ENCODE measurements around the gene ZDHHC18.
"Not testable (repeated sequence)": the region's sequence is repeated elsewhere in the genome, so short reads cannot be mapped to it uniquely, and the experiment has no call there.

ZDHHC18 gene

DNA sequence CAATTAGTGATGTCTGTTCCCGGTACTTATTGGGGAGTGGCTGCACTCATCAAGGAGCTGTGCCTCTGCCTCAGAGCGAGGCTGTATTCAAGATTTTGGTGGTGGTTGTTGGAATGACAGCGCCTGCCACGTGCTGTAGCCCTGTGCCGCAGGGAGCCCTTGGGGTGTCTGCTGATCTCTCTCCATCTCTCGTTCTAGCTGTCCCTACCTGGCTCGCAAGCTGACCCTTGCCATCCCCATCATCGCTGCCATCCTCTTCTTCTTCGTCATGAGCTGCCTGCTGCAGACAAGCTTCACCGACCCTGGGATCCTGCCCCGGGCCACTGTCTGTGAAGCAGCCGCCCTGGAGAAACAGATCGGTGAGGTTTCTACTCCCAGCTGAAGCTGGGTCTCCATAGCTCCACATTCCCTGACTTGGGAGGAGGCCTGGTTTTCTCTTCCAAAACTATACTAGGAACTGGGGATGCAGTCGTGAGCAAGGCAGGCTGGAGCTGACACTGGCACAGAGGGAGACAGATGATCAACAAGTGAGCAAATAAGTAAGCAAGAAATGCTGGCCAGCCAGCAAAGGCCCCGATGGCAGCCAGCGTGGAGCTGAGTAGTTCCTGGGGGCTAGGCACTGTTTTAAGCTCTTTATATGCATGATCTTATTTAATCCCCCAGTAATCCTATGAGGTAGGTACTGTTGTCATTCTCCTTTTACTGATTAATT is 5.9 kb downstream of the ZDHHC18 start:
- no peak for DNase-seq (ENCODE audit: low read depth in 2 of 2)

GRCh38 chr1:26833432-26834405 is 7.2 kb downstream of the ZDHHC18 start:
- peak; percentile 74 to 84 for DNase-seq (ENCODE audit: low read depth in 2 of 2)

GRCh38 chr1:26837665-26838064 is 11.2 kb downstream of the ZDHHC18 start:
- not testable (repeated sequence) for DNase-seq (ENCODE audit: low read depth in 2 of 2)

GRCh38 chr1:26838474-26839338 is 12.2 kb downstream of the ZDHHC18 start:
- no peak for DNase-seq (ENCODE audit: low read depth in 2 of 2)

DNA sequence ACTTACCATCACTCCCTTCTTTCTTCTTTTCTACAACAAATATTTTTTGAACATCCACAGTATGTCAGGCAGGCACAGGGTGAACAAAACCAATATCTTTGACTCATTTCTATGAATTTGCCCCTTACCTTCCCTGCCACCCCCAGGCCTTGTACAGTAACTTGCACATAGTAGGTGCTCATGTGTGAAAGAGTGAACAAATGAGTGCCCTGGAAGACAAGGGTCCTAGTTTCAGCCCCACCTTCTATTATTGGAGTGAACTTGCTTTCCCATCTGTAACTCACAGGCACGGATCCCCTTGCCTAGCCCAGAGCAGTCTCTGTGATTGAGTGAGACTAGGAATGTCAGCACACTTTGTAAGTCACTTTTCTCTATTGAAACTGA is 12.8 kb downstream of the ZDHHC18 start:
- no peak for DNase-seq (ENCODE audit: low read depth in 2 of 2)

DNA sequence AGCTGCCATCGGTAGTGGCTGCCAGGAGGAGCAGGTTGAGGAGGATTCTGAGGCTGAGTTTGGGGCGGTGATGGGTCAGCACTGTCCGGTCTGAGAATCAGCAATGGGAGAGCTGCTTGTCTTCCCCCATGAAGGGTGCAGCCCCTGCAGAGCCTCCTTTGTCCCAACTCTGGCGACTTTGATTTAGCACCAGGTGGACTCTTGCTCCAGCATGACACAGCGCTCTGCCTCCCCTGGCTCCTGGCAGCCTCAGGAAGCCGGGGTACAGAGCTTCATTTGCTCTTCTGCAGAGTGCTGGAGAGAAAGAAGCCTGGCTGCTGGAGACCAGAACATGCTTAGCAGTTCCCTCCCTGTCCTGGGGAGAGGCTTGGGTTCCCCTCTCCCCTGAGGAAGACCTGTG is 13.3 kb downstream of the ZDHHC18 start:
- no peak for DNase-seq (ENCODE audit: low read depth in 2 of 2)

DNA sequence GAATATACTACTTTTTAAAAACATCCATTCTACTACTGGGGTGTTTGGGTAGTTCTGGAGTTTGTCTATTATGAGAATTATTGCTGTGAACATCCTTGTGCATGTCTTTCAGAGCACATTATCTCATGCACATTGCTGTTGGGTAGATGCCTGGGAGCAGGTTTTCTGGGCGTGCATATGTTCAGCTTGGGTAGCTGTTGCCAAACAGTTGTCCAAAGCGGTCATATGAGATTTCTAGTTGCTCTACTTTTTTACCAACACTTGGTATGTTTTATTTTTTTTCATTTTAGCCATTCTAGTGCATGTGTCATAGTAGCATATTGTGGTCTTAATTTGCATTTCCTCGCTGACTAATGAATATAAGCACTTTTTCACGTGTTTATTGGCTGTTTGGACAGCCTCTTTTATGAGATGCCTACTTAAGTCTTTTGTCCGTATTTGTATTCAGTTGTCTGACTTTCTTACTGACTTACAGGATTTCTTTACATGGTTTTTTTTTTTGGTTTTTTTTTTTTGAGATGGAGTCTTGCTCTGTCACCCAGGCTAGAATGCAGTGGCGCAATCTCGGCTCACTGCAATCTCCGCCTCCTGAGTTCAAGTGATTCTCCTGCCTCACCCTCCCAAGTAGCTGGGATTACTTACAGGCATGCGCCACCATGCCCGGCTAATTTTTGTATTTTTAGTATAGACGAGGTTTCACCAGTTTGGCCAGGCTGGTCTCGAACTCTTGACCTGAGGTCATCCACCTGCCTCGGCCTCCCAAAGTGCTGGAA is 18.1 kb downstream of the ZDHHC18 start:
- no peak for DNase-seq (ENCODE audit: low read depth in 2 of 2)

DNA sequence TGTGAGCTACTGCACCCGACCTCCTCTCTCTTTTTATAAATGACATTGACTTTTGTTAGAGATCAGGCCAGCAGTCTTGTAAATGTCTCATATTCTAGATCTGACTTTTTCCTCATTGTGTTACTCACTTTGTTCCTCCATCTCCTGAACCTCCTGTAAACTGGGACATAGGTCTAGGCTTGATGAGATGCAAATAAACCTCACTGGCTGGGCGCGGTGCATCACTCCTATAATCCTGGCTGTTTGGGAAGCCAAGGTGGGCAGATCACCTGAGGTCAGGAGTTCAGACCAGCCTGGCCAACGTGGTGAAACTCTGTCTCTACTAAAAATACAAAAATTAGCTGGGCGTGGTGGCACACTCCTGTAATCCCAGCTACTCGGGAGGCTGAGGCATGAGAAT is 21.3 kb downstream of the ZDHHC18 start:
- not testable (repeated sequence) for DNase-seq (ENCODE audit: low read depth in 2 of 2)

GRCh38 chr1:26848499-26848898 is 22.0 kb downstream of the ZDHHC18 start:
- DNase-seq (ENCODE audit: low read depth in 2 of 2), result no peak

DNA sequence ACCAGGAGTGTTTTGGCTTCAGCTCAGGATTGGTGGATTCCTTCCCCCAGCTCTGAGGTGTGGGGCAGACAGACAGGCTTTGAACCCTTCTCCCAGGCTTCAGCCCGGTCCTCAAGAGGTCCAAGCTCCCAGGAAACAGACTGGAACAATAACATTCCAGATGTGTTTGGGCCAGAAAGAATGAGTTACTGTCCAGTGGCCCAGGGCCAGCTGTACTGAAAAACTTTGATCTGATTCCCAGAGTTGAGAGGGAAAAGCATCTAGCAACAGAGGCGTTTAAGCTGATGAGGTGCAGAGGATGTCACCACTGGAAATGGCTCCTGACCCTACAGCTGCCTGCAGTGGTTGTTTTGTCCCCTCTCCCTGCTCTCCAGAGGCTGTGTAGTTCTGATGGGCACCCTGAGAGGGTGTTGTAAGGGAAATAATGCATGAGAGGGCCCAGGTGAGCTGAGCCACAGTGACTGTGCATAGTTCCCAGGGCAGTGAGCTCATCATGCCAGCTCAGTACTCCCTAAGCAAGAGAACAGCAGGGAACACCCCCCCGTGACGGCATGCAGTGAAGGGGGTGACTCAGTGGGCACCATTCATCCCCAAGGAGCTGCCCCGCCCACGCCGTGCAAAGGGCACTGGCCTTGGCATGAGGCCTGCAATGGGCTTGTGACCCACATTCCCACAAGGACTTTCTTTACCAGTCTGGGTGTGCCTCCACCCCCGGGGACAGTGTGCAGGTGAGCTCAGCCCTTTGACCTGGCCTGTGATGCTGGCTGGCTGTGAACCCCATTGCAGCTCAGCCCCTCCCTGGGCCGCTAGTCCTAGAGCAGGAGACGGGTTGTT is 22.7 kb downstream of the ZDHHC18 start:
- DNase-seq (ENCODE audit: low read depth in 2 of 2), result no peak

DNA sequence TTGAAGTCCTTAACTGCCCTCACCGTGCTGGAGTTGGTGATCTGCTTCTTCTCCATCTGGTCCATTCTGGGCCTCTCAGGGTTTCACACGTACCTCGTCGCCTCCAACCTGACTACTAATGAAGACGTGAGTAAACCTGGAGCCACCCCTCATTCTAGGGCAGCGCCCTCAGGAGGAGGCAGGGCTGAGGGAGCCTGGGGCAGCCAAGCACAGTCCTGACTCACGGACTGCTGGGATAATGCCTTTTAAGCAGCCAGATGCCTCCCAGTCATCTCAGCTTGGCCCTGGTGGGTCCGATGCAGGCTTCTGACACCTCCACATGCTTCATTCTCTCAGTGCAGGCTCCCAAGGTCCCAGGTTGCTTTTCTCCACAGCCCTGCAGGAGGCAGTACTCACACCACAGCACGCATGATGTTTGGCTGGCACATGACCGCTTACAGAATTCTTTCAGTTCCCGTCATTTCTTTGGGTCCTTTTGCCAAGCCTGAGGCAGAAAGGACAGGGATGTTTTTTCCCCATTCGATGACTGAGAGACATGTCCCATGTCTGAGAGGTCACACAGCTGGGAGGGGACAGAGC is 24.7 kb downstream of the ZDHHC18 start:
- no peak for DNase-seq (ENCODE audit: low read depth in 2 of 2)

- no peak for DNase-seq (ENCODE audit: low read depth in 2 of 2)
Observed at GRCh38 chr1:26852701-26853100, 26.2 kb downstream of the ZDHHC18 start.

DNA sequence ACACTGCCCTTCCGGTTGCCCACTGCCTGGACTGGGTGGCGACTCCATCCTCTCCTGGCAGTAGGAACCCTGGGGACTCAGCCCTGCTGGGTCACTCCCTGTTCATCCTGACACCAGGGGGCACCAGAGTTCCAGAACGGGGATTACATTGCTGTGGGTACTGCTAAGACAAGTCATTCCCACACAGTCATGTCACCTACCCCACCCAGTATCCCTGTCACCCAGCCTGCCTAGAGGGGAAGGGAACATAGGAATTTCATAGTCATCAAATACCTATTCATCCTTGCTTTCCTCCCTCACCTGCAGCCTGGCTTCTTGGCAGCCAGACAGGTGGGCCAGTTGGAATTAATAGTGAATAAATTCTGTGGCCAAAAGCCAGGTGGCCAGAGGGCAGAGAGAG is 26.7 kb downstream of the ZDHHC18 start:
- peak; percentile 59 to 75 for DNase-seq (ENCODE audit: low read depth in 2 of 2)

GRCh38 chr1:26853600-26853999 is 27.1 kb downstream of the ZDHHC18 start:
- DNase-seq (ENCODE audit: low read depth in 2 of 2), result no peak

DNA sequence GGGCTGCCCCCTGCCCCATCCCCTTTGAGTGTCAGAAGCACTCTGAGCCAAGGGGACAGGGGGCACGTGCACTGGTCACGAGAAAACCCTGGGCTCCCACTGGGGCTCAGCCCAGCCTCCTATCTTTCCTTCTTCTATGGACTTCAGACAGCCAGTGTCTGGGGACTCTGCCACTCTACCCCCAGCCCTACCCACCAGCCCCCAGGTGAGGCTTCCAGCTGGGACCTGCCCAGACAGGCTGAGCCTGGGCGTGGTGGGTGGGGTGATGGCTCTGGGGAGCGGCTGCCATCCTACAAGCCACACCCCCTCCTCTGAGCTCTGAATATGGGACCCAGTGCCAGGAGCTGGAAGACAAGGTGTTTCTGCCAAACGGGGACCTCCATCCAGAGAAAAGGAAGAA is 28.4 kb downstream of the ZDHHC18 start:
- DNase-seq (ENCODE audit: low read depth in 2 of 2), result no peak

DNA sequence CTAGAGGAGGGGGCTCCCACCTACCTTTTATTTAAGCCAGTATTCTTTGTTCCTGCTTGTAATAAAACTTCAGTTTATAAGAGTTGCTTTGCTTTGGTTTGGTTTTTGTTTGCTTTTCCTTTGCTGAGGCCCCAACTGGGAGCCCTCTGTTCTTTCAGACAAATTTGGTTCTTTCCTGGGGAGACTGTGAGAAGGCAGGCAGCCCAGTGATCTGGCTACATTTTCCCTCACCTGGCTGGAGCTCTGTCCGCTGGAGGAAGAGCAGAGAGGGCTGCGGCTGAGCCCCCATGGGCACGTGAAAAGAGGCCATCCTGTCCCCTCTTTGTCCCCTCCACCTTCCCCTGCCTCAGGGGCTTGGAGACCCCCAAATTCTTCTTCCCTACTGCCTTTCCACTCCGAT is 29.1 kb downstream of the ZDHHC18 start:
- DNase-seq (ENCODE audit: low read depth in 2 of 2), result no peak

- no peak for DNase-seq (ENCODE audit: low read depth in 2 of 2)
Observed at GRCh38 chr1:26856181-26856580, 29.7 kb downstream of the ZDHHC18 start.

- no peak for DNase-seq (ENCODE audit: low read depth in 2 of 2)
Observed at GRCh38 chr1:26856604-26857469, 30.3 kb downstream of the ZDHHC18 start.

DNA sequence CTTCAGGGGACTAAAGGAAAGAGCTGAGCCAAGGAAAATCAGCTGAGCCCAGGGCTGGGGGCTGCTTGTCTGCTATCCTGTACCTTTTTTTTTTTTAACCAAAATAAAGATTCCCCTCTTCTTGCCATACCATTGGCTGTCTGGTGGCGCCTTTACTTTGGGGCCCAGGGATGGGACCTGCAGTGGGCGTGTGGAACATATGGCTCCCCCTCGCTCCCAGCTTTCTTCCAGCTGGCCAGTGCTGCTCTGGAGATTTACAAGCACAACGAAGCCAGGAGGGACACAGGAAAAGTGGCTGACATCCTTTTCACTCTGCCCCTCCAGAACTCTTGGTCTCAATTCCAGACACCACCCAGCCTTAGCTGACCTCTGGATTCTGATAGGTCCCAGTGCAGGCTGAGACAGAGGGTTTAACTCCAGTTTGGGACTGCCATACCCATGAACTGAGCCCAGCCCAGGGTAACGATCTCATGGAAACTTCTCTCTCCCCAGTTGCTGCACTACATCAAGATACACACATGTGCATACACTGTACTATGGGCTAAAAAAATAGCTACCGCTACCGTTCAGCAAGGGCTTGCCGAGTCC is 31.1 kb downstream of the ZDHHC18 start:
- DNase-seq (ENCODE audit: low read depth in 2 of 2), result no peak
